K562 (cell line): ENCODE results near the gene TRIM24. TPM values are rescaled to one million over a fixed set of nuclear protein-coding genes. Genes with fewer than 3 reads are reported as not detected.
A peak's percentile ranks its signal among the peaks of the same experiment; 100 is the strongest.

Source experiments
- FOXA1 ChIP-seq: fragments of 450-650 bp; IDR thresholded peaks from 2 replicates; pipeline ENCODE4 v1.6.1; 2016; ENCODE audit warnings: mild to moderate bottlenecking, borderline replicate concordance
- NR4A1 ChIP-seq, 2 experiments: fragments of 250-450 bp in 1 of 2; fragments of 450-650 bp in 1 of 2; sonication (Bioruptor Pico) in 1 of 2; IDR thresholded peaks; 2 replicates each; pipeline versions ENCODE4 v1.4.0 to v1.6.1; 2016 to 2020; ENCODE audit warnings: mild to moderate bottlenecking in 2 of 2, missing compliant biosample characterization in 1 of 2, missing genetic modification characterization in 1 of 2, moderate library complexity in 1 of 2
- TAF7 ChIP-seq: fragments of 450-650 bp; IDR thresholded peaks from 2 replicates; pipeline ENCODE4 v1.6.1; 2016; ENCODE audit warnings: missing genetic modification characterization, missing compliant biosample characterization
- TCF3 ChIP-seq: sonication (generic); formaldehyde crosslinking; IDR thresholded peaks from 2 replicates; pipeline ENCODE4 v1.4.0; 2020; ENCODE audit warnings: mild to moderate bottlenecking, missing genetic modification reagents
- ZNF445 ChIP-seq: fragments of 250-450 bp; sonication (Bioruptor Pico); IDR thresholded peaks from 2 replicates; pipeline ENCODE4 v1.4.0; 2020; ENCODE audit warnings: low read depth, mild to moderate bottlenecking, moderate library complexity
- ZNF583 ChIP-seq: fragments of 250-450 bp; sonication (Bioruptor Pico); IDR thresholded peaks from 2 replicates; pipeline ENCODE4 v1.4.0; 2020
- polyA plus RNA-seq, 8 experiments: library from polyadenylated mRNA; depleted of rRNA in 4 of 8; stranded (reverse) in 5 of 8; unstranded in 3 of 8; fragments of >200 nt; fragmentation: Nextera tagmentation in 2 of 8; fragmentation: Illumina TruSeq in 1 of 8; extraction: Ambion mirVana in 2 of 8; extraction: Trizol in 1 of 8; gene quantifications; 2 replicates each; pipeline versions ENCODE4 v1.2.1 to v1.2.3, GENCODE V29; 2011 to 2014; ENCODE audit warnings: inconsistent platforms in 1 of 8, missing spikeins in 1 of 8
- total RNA-seq, 7 experiments: library from RNA; depleted of rRNA in 6 of 7; stranded (reverse); fragments of >200 nt in 6 of 7; fragmentation: Illumina TruSeq in 2 of 7; extraction: Trizol in 2 of 7; gene quantifications; 2 replicates each; pipeline versions ENCODE4 v1.2.1 to v1.2.3, GENCODE V29; 2011 to 2021; ENCODE audit warnings: low replicate concordance in 1 of 7
- TF ChIP-seq, protein P1 (sequence below): sonication (generic); formaldehyde crosslinking; IDR thresholded peaks from 2 replicates; pipeline ENCODE4 v1.8.0; 2022; ENCODE audit warnings: mild to moderate bottlenecking, missing genetic modification reagents
- TF ChIP-seq, protein P2 (sequence below): sonication (generic); formaldehyde crosslinking; IDR thresholded peaks from 2 replicates; pipeline ENCODE4 v1.8.1; 2022; ENCODE audit warnings: missing genetic modification reagents
- TF ChIP-seq, protein P3 (sequence below), 2 experiments: fragments of 150-350 bp in 1 of 2; IDR thresholded peaks; 2 replicates each; pipeline ENCODE4 v1.6.1; 2012 to 2016; ENCODE audit warnings: low read depth in 2 of 2, low read length in 2 of 2, mild to moderate bottlenecking in 1 of 2, moderate library complexity in 1 of 2
- TF ChIP-seq, protein P4 (sequence below): fragments of 450-650 bp; IDR thresholded peaks from 2 replicates; pipeline ENCODE4 v1.6.1; 2016; ENCODE audit warnings: missing biosample characterization, missing genetic modification characterization

Gene TRIM24
- total and polyA plus RNA-seq, 9 of the 15 experiments (the other 6 are each of a cell fraction or from before 2014, with no cell fraction given) = 13.4 to 74.0 (median 41.7) TPM

DNA sequence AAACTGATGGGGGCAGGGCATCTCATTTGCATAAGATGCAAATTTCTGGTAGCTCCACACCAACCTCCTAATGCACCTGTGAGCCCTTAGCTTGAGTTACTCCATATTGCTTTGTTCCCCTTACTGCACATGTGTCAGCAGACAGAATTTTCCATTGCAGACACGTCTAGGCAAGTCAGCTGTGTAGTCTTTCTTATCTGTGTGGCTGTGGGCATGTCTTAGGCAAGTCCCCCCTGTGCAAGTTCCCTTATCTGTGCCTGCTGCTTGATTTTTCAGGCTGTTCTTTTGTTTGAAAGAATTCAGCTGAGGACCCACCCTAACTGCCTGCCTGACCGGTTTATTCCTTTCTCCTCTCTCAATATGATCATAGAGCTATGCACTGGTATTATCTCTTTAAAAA, 28.5 kb upstream of the TRIM24 start (continued):
- TF ChIP-seq ZNF583 = peak; percentile 74; the same call in 1 of the 2 replicates
- TF ChIP-seq, protein P1, sequence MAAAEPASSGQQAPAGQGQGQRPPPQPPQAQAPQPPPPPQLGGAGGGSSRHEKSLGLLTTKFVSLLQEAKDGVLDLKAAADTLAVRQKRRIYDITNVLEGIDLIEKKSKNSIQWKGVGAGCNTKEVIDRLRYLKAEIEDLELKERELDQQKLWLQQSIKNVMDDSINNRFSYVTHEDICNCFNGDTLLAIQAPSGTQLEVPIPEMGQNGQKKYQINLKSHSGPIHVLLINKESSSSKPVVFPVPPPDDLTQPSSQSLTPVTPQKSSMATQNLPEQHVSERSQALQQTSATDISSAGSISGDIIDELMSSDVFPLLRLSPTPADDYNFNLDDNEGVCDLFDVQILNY = no peak
- TF ChIP-seq, protein P2, sequence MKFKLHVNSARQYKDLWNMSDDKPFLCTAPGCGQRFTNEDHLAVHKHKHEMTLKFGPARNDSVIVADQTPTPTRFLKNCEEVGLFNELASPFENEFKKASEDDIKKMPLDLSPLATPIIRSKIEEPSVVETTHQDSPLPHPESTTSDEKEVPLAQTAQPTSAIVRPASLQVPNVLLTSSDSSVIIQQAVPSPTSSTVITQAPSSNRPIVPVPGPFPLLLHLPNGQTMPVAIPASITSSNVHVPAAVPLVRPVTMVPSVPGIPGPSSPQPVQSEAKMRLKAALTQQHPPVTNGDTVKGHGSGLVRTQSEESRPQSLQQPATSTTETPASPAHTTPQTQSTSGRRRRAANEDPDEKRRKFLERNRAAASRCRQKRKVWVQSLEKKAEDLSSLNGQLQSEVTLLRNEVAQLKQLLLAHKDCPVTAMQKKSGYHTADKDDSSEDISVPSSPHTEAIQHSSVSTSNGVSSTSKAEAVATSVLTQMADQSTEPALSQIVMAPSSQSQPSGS = no peak
- TF ChIP-seq TCF3 (CRISPR knock-in tag) = peak; percentile 50
- no peak for TF ChIP-seq FOXA1
- TF ChIP-seq, protein P3, sequence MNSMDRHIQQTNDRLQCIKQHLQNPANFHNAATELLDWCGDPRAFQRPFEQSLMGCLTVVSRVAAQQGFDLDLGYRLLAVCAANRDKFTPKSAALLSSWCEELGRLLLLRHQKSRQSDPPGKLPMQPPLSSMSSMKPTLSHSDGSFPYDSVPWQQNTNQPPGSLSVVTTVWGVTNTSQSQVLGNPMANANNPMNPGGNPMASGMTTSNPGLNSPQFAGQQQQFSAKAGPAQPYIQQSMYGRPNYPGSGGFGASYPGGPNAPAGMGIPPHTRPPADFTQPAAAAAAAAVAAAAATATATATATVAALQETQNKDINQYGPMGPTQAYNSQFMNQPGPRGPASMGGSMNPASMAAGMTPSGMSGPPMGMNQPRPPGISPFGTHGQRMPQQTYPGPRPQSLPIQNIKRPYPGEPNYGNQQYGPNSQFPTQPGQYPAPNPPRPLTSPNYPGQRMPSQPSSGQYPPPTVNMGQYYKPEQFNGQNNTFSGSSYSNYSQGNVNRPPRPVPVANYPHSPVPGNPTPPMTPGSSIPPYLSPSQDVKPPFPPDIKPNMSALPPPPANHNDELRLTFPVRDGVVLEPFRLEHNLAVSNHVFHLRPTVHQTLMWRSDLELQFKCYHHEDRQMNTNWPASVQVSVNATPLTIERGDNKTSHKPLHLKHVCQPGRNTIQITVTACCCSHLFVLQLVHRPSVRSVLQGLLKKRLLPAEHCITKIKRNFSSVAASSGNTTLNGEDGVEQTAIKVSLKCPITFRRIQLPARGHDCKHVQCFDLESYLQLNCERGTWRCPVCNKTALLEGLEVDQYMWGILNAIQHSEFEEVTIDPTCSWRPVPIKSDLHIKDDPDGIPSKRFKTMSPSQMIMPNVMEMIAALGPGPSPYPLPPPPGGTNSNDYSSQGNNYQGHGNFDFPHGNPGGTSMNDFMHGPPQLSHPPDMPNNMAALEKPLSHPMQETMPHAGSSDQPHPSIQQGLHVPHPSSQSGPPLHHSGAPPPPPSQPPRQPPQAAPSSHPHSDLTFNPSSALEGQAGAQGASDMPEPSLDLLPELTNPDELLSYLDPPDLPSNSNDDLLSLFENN (IDR thresholded peaks at IDR 0.05; ENCODE audit: low read depth in 2 of 2, low read length in 2 of 2) = no peak
- no peak for TF ChIP-seq NR4A1 (CRISPR knock-in tag; IDR thresholded peaks at IDR 0.05)
- peak; percentile 95 for TF ChIP-seq NR4A1 (tag; IDR thresholded peaks at IDR 0.05)
- no peak for TF ChIP-seq TAF7 (tag)
- 0 out of 2 replicates have a peak, but pooled peaks have one; percentile 80 for TF ChIP-seq ZNF445 (CRISPR knock-in tag)
- TF ChIP-seq, protein P4, sequence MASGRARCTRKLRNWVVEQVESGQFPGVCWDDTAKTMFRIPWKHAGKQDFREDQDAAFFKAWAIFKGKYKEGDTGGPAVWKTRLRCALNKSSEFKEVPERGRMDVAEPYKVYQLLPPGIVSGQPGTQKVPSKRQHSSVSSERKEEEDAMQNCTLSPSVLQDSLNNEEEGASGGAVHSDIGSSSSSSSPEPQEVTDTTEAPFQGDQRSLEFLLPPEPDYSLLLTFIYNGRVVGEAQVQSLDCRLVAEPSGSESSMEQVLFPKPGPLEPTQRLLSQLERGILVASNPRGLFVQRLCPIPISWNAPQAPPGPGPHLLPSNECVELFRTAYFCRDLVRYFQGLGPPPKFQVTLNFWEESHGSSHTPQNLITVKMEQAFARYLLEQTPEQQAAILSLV (tag) = no peak; the same call in 1 of the 2 replicates
